ENCODE results near the gene NFYC.

The NFYC gene

GRCh38 chr1:40770296-40771070 lies 79.0 kb downstream of the NFYC start:
- no peak for DNase-seq (ENCODE audit: low spot score in 2 of 2)
- in situ Hi-C loops (cut with MboI; ENCODE audit: low sequenced_read_pairs): no loop called here
- Histone ChIP-seq H3K36me3 (replicated peaks) (peaks cover 52% of the 10 kb centered on the region), H3K4me3 (no peak overlapping the region), H3K27me3 (ENCODE audit: low read depth) (no peaks in the 10 kb centered on the region), H3K9me3 (no peaks in the 10 kb centered on the region), H3K4me1 (no peaks in the 10 kb centered on the region)

GRCh38 chr1:40772146-40772955 lies 80.8 kb downstream of the NFYC start:
- peaks cover 33% of the 10 kb centered on the region for H3K36me3 ChIP-seq (replicated peaks)
- H3K27me3 ChIP-seq (ENCODE audit: low read depth): no peaks in the 10 kb centered on the region
- peaks cover 2% of the 10 kb centered on the region; the same call in 1 of the 2 replicates for H3K9me3 ChIP-seq
- no peaks in the 10 kb centered on the region for H3K4me1 ChIP-seq
- in situ Hi-C loops (cut with MboI; ENCODE audit: low sequenced_read_pairs): no loop called here
- no peak for DNase-seq (ENCODE audit: low spot score in 2 of 2)
- H3K4me3 ChIP-seq: no peak overlapping the region

- in situ Hi-C loops (cut with MboI; ENCODE audit: low sequenced_read_pairs): no loop called here
Observed at GRCh38 chr1:40773748-40774265, 82.3 kb downstream of the NFYC start.

GRCh38 chr1:40774266-40774998 lies 82.9 kb downstream of the NFYC start:
- no peak overlapping the region for H3K4me3 ChIP-seq
- in situ Hi-C loops (cut with MboI; ENCODE audit: low sequenced_read_pairs): no loop called here
- H3K36me3 ChIP-seq (replicated peaks): peaks cover 17% of the 10 kb centered on the region
- no peaks in the 10 kb centered on the region for H3K27me3 ChIP-seq (ENCODE audit: low read depth)
- peak; percentile 24 to 81 for DNase-seq (ENCODE audit: low spot score in 2 of 2)
- peaks cover 2% of the 10 kb centered on the region; the same call in 1 of the 2 replicates for H3K9me3 ChIP-seq
- H3K4me1 ChIP-seq: no peaks in the 10 kb centered on the region

More at GRCh38 chr1:40773748-40774265, 82.3 kb downstream of the NFYC start:
- Histone ChIP-seq H3K4me3 (no peak overlapping the region), H3K36me3 (replicated peaks) (peaks cover 24% of the 10 kb centered on the region), H3K27me3 (ENCODE audit: low read depth) (no peaks in the 10 kb centered on the region), H3K4me1 (no peaks in the 10 kb centered on the region), H3K9me3 (peaks cover 2% of the 10 kb centered on the region; the same call in 1 of the 2 replicates)
- no peak for DNase-seq (ENCODE audit: low spot score in 2 of 2)

- in situ Hi-C loops (cut with MboI; ENCODE audit: low sequenced_read_pairs): no loop called here
- DNase-seq (ENCODE audit: low spot score in 2 of 2): no peak
Observed at GRCh38 chr1:40776236-40777072, 85.0 kb downstream of the NFYC start.

GRCh38 chr1:40777224-40777970 lies 85.9 kb downstream of the NFYC start:
- in situ Hi-C loops (cut with MboI; ENCODE audit: low sequenced_read_pairs): no loop called here
- Histone ChIP-seq H3K36me3 (replicated peaks) (peaks cover 3% of the 10 kb centered on the region; the same call in 1 of the 2 replicates), H3K9me3 (peaks cover 2% of the 10 kb centered on the region; the same call in 1 of the 2 replicates), H3K27me3 (ENCODE audit: low read depth) (no peaks in the 10 kb centered on the region), H3K4me1 (peaks cover 2% of the 10 kb centered on the region; the same call in 1 of the 2 replicates), H3K4me3 (no peak overlapping the region)
- no peak for DNase-seq (ENCODE audit: low spot score in 2 of 2)

More at GRCh38 chr1:40776236-40777072, 85.0 kb downstream of the NFYC start:
- Histone ChIP-seq H3K36me3 (replicated peaks) (peaks cover 6% of the 10 kb centered on the region; the same call in 1 of the 2 replicates), H3K4me1 (no peaks in the 10 kb centered on the region), H3K4me3 (no peak overlapping the region), H3K27me3 (ENCODE audit: low read depth) (no peaks in the 10 kb centered on the region), H3K9me3 (peaks cover 2% of the 10 kb centered on the region; the same call in 1 of the 2 replicates)

- no peak overlapping the region for H3K4me3 ChIP-seq
- H3K36me3 ChIP-seq (replicated peaks): no peaks in the 10 kb centered on the region; the same call in 1 of the 2 replicates
- peaks cover 19% of the 10 kb centered on the region for H3K4me1 ChIP-seq
- DNase-seq (ENCODE audit: low spot score in 2 of 2): no peak
- peaks cover 2% of the 10 kb centered on the region; the same call in 1 of the 2 replicates for H3K9me3 ChIP-seq
- no peaks in the 10 kb centered on the region for H3K27me3 ChIP-seq (ENCODE audit: low read depth)
- in situ Hi-C loops (cut with MboI; ENCODE audit: low sequenced_read_pairs): no loop called here
Observed at GRCh38 chr1:40780678-40781607, 89.4 kb downstream of the NFYC start.

- Histone ChIP-seq H3K36me3 (replicated peaks) (no peaks in the 10 kb centered on the region; the same call in 1 of the 2 replicates), H3K9me3 (peaks cover 2% of the 10 kb centered on the region; the same call in 1 of the 2 replicates), H3K4me1 (peaks cover 19% of the 10 kb centered on the region), H3K27me3 (ENCODE audit: low read depth) (no peaks in the 10 kb centered on the region), H3K4me3 (no peak overlapping the region)
- no peak for DNase-seq (ENCODE audit: low spot score in 2 of 2)
- in situ Hi-C loops (cut with MboI; ENCODE audit: low sequenced_read_pairs): no loop called here
Observed at GRCh38 chr1:40781608-40781971, 90.1 kb downstream of the NFYC start.

GRCh38 chr1:40782371-40782956 lies 91.0 kb downstream of the NFYC start:
- in situ Hi-C loops (cut with MboI; ENCODE audit: low sequenced_read_pairs): no loop called here

GRCh38 chr1:40783001-40783905 lies 91.7 kb downstream of the NFYC start, which contains the start of gene KCNQ4:
TSS of gene KCNQ4 (plus strand) at chr1:40783787. CDS start at chr1:40784094, 307 bp downstream.
- Histone ChIP-seq H3K4me1 (peaks cover 19% of the 10 kb centered on the region), H3K9me3 (no peaks in the 10 kb centered on the region), H3K27me3 (ENCODE audit: low read depth) (no peaks in the 10 kb centered on the region), H3K4me3 (peak within 1 kb of the TSS; percentile 41), H3K36me3 (replicated peaks) (no peaks in the 10 kb centered on the region)
- in situ Hi-C loops (cut with MboI; ENCODE audit: low sequenced_read_pairs): no loop called here
- peak; percentile 58 to 84 for DNase-seq (ENCODE audit: low spot score in 2 of 2)

More at GRCh38 chr1:40782371-40782956, 91.0 kb downstream of the NFYC start:
- peak; percentile 34 to 79 for DNase-seq (ENCODE audit: low spot score in 2 of 2)
- Histone ChIP-seq H3K9me3 (no peaks in the 10 kb centered on the region), H3K4me1 (peaks cover 19% of the 10 kb centered on the region), H3K36me3 (replicated peaks) (no peaks in the 10 kb centered on the region; the same call in 1 of the 2 replicates), H3K4me3 (peak overlapping the region; percentile 30), H3K27me3 (ENCODE audit: low read depth) (no peaks in the 10 kb centered on the region)
